WTC11 (cell line): ENCODE measurements around the gene RWDD3. TPM values are rescaled to one million over a fixed set of nuclear protein-coding genes. Genes with fewer than 3 reads are reported as not detected.

Experiments used
- ATAC-seq: fragments of 200-7000 bp; cut with Tn5 transposase; 2 replicates; pipeline ENCODE4 v1.10.0; 2021; ENCODE audit warnings: mild to moderate bottlenecking, moderate library complexity
- CTCF ChIA-PET: fragments of 300-600 bp; sonication (Branson Sonifier 250); formaldehyde crosslinking; loops from one replicate; lab custom pipeline; 2021; ENCODE audit warnings: antibody characterized with exemption; lab: Charles Lee
- POLR2A ChIA-PET: fragments of 350-600 bp; sonication (Branson Sonifier 250); formaldehyde crosslinking; loops from one replicate; lab custom pipeline; 2021; ENCODE audit warnings: antibody characterized with exemption; lab: Charles Lee
- DNase-seq: peaks from one replicate; pipeline ENCODE4 v3.0.0; 2021; ENCODE audit warnings: low spot score
- H3K27ac Mint-ChIP-seq: 2 replicates; pipeline ENCODE4 v1.8.0; 2021; ENCODE audit warnings: mixed read lengths
- H3K27me3 Mint-ChIP-seq: 2 replicates; pipeline ENCODE4 v1.8.0; 2021; ENCODE audit warnings: low read depth, mild to moderate bottlenecking, moderate library complexity, mixed read lengths
- H3K36me3 Mint-ChIP-seq: 2 replicates; pipeline ENCODE4 v1.8.0; 2021; ENCODE audit warnings: mixed read lengths
- H3K4me1 Mint-ChIP-seq: 2 replicates; pipeline ENCODE4 v1.8.0; 2022; ENCODE audit warnings: mixed read lengths
- H3K4me3 Mint-ChIP-seq: 2 replicates; pipeline ENCODE4 v1.8.0; 2021; ENCODE audit warnings: mild to moderate bottlenecking, moderate library complexity, mixed read lengths
- H3K9me3 Mint-ChIP-seq: 2 replicates; pipeline ENCODE4 v1.8.0; 2021; ENCODE audit warnings: mixed read lengths
- CREB1 ChIP-seq: sonication (generic); formaldehyde crosslinking; IDR thresholded peaks from 2 replicates; pipeline ENCODE4 v1.8.0; 2023; ENCODE audit warnings: mild to moderate bottlenecking, missing genetic modification reagents
- FOXJ3 ChIP-seq: sonication (generic); formaldehyde crosslinking; IDR thresholded peaks from 2 replicates; pipeline ENCODE4 v1.9.0; 2021; ENCODE audit warnings: missing genetic modification reagents, mild to moderate bottlenecking, borderline replicate concordance
- GABPB1 ChIP-seq: sonication (generic); formaldehyde crosslinking; IDR thresholded peaks from 2 replicates; pipeline ENCODE4 v1.8.1; 2023; ENCODE audit warnings: mild to moderate bottlenecking, missing genetic modification reagents
- HMGA2 ChIP-seq: fragments of 250-450 bp; sonication (Bioruptor Pico); IDR thresholded peaks from 2 replicates; pipeline ENCODE4 v1.4.0; 2021; ENCODE audit warnings: mild to moderate bottlenecking, moderate library complexity
- JUN ChIP-seq: sonication (generic); formaldehyde crosslinking; IDR thresholded peaks from 2 replicates; pipeline ENCODE4 v1.8.0; 2023; ENCODE audit warnings: mild to moderate bottlenecking, missing genetic modification reagents
- NFE2L1 ChIP-seq: sonication (generic); formaldehyde crosslinking; IDR thresholded peaks from 2 replicates; pipeline ENCODE4 v1.8.1; 2023; ENCODE audit warnings: missing genetic modification reagents
- PRRX2 ChIP-seq: fragments of 250-450 bp; sonication (Bioruptor Pico); IDR thresholded peaks from 2 replicates; pipeline ENCODE4 v1.8.0; 2021; ENCODE audit warnings: mild to moderate bottlenecking
- SP1 ChIP-seq: sonication (generic); formaldehyde crosslinking; conservative IDR thresholded peaks from 2 replicates; pipeline ENCODE4 v1.8.1; 2022; ENCODE audit warnings: missing genetic modification reagents
- ZNF396 ChIP-seq: fragments of 250-450 bp; sonication (Bioruptor Pico); IDR thresholded peaks from 2 replicates; pipeline ENCODE4 v1.8.0; 2021; ENCODE audit warnings: mild to moderate bottlenecking, moderate library complexity, borderline replicate concordance
- ZNF423 ChIP-seq: fragments of 250-450 bp; sonication (Bioruptor Pico); IDR thresholded peaks from 2 replicates; pipeline ENCODE4 v2.1.2; 2022; ENCODE audit warnings: mild to moderate bottlenecking, moderate library complexity
- total RNA-seq: library from RNA; stranded (reverse); gene quantifications from 3 replicates; pipeline ENCODE4 v1.2.3, GENCODE V29; 2021
- TF ChIP-seq, protein P1 (sequence below): sonication (generic); formaldehyde crosslinking; IDR thresholded peaks from 2 replicates; pipeline ENCODE4 v1.8.0; 2023; ENCODE audit warnings: missing genetic modification reagents, mild to moderate bottlenecking, borderline replicate concordance
- TF ChIP-seq, protein P2 (sequence below): sonication (generic); formaldehyde crosslinking; IDR thresholded peaks from 2 replicates; pipeline ENCODE4 v1.8.1; 2023; ENCODE audit warnings: mild to moderate bottlenecking, missing genetic modification reagents, borderline replicate concordance
- TF ChIP-seq, protein P3 (sequence below): sonication (generic); formaldehyde crosslinking; IDR thresholded peaks from 2 replicates; pipeline ENCODE4 v1.8.0; 2023; ENCODE audit warnings: missing genetic modification reagents
- TF ChIP-seq, protein P4 (sequence below): sonication (generic); formaldehyde crosslinking; IDR thresholded peaks from 2 replicates; pipeline ENCODE4 v1.8.1; 2023; ENCODE audit warnings: mild to moderate bottlenecking, missing genetic modification reagents
- TF ChIP-seq, protein P5 (sequence below): sonication (generic); formaldehyde crosslinking; IDR thresholded peaks from 2 replicates; pipeline ENCODE4 v1.8.1; 2022; ENCODE audit warnings: low read depth, missing genetic modification reagents, borderline replicate concordance

Gene RWDD3
- total RNA-seq, 1 experiment from 2014 or later = 13.9 TPM

DNA sequence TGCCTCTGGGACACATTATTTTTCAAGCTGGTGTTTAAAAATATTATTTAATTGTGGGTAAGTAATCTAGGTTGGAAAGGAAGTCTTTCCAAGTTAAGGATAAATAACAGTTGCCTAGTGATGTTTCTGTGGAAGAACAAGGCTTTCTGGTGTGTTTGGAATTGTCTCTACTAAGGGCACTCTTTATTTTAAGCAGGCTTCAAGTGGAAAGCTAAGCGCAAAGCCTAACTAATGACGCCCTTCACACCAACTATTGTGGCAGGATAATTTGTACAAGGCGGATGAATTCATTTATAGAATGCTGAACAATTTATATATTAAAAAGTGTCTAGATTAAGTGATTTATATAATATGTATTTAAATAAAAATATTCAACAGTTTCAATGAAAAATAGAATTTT is 25.1 kb upstream of the RWDD3 start (continued):
- TF ChIP-seq, protein P1, sequence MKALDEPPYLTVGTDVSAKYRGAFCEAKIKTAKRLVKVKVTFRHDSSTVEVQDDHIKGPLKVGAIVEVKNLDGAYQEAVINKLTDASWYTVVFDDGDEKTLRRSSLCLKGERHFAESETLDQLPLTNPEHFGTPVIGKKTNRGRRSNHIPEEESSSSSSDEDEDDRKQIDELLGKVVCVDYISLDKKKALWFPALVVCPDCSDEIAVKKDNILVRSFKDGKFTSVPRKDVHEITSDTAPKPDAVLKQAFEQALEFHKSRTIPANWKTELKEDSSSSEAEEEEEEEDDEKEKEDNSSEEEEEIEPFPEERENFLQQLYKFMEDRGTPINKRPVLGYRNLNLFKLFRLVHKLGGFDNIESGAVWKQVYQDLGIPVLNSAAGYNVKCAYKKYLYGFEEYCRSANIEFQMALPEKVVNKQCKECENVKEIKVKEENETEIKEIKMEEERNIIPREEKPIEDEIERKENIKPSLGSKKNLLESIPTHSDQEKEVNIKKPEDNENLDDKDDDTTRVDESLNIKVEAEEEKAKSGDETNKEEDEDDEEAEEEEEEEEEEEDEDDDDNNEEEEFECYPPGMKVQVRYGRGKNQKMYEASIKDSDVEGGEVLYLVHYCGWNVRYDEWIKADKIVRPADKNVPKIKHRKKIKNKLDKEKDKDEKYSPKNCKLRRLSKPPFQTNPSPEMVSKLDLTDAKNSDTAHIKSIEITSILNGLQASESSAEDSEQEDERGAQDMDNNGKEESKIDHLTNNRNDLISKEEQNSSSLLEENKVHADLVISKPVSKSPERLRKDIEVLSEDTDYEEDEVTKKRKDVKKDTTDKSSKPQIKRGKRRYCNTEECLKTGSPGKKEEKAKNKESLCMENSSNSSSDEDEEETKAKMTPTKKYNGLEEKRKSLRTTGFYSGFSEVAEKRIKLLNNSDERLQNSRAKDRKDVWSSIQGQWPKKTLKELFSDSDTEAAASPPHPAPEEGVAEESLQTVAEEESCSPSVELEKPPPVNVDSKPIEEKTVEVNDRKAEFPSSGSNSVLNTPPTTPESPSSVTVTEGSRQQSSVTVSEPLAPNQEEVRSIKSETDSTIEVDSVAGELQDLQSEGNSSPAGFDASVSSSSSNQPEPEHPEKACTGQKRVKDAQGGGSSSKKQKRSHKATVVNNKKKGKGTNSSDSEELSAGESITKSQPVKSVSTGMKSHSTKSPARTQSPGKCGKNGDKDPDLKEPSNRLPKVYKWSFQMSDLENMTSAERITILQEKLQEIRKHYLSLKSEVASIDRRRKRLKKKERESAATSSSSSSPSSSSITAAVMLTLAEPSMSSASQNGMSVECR (CRISPR knock-in tag) = no peak
- TF ChIP-seq ZNF396 (no peak), GABPB1 (CRISPR knock-in tag) (no peak), NFE2L1 (CRISPR knock-in tag) (no peak), PRRX2 (CRISPR knock-in tag) (no peak)
- TF ChIP-seq, protein P2, sequence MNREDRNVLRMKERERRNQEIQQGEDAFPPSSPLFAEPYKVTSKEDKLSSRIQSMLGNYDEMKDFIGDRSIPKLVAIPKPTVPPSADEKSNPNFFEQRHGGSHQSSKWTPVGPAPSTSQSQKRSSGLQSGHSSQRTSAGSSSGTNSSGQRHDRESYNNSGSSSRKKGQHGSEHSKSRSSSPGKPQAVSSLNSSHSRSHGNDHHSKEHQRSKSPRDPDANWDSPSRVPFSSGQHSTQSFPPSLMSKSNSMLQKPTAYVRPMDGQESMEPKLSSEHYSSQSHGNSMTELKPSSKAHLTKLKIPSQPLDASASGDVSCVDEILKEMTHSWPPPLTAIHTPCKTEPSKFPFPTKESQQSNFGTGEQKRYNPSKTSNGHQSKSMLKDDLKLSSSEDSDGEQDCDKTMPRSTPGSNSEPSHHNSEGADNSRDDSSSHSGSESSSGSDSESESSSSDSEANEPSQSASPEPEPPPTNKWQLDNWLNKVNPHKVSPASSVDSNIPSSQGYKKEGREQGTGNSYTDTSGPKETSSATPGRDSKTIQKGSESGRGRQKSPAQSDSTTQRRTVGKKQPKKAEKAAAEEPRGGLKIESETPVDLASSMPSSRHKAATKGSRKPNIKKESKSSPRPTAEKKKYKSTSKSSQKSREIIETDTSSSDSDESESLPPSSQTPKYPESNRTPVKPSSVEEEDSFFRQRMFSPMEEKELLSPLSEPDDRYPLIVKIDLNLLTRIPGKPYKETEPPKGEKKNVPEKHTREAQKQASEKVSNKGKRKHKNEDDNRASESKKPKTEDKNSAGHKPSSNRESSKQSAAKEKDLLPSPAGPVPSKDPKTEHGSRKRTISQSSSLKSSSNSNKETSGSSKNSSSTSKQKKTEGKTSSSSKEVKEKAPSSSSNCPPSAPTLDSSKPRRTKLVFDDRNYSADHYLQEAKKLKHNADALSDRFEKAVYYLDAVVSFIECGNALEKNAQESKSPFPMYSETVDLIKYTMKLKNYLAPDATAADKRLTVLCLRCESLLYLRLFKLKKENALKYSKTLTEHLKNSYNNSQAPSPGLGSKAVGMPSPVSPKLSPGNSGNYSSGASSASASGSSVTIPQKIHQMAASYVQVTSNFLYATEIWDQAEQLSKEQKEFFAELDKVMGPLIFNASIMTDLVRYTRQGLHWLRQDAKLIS (CRISPR knock-in tag) = no peak

DNA sequence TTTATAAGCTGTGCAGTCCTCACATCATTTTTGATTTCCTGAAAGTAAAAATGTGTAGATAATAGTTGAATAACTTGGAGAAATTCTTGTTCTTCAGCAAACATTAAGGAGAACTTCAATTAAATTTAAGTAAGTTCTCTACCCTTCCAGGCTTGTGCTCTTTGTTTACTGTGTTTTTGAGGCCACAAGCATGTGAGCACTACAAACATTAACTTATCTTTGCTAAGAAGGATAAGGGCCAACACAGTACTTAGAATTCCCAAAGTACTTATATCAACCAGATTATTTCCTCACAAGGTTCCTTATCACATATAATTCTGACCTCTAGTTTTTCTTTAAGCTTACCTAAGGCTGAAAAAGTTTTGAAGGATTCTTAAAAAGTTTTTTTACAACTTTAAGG is 24.7 kb upstream of the RWDD3 start:
- ATAC-seq (no peak), DNase-seq (no peak)
- peaks cover 4% of the 10 kb centered on the region for H3K9me3 Mint-ChIP-seq
- CTCF ChIA-PET = no interaction called here
- H3K4me1 Mint-ChIP-seq = peaks cover 3% of the 10 kb centered on the region; the same call in 1 of the 2 replicates
- no peak overlapping the region for H3K27ac Mint-ChIP-seq
- H3K36me3 Mint-ChIP-seq = no peaks in the 10 kb centered on the region
- H3K27me3 Mint-ChIP-seq = no peaks in the 10 kb centered on the region
- POLR2A ChIA-PET = no interaction called here
- TF ChIP-seq CREB1 (CRISPR knock-in tag) (no peak), JUN (CRISPR knock-in tag) (no peak), FOXJ3 (CRISPR knock-in tag) (no peak), ZNF423 (CRISPR knock-in tag) (no peak), SP1 (CRISPR knock-in tag) (no peak), HMGA2 (CRISPR knock-in tag) (no peak)
- TF ChIP-seq, protein P3, sequence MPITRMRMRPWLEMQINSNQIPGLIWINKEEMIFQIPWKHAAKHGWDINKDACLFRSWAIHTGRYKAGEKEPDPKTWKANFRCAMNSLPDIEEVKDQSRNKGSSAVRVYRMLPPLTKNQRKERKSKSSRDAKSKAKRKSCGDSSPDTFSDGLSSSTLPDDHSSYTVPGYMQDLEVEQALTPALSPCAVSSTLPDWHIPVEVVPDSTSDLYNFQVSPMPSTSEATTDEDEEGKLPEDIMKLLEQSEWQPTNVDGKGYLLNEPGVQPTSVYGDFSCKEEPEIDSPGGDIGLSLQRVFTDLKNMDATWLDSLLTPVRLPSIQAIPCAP (CRISPR knock-in tag) = no peak
- TF ChIP-seq, protein P4, sequence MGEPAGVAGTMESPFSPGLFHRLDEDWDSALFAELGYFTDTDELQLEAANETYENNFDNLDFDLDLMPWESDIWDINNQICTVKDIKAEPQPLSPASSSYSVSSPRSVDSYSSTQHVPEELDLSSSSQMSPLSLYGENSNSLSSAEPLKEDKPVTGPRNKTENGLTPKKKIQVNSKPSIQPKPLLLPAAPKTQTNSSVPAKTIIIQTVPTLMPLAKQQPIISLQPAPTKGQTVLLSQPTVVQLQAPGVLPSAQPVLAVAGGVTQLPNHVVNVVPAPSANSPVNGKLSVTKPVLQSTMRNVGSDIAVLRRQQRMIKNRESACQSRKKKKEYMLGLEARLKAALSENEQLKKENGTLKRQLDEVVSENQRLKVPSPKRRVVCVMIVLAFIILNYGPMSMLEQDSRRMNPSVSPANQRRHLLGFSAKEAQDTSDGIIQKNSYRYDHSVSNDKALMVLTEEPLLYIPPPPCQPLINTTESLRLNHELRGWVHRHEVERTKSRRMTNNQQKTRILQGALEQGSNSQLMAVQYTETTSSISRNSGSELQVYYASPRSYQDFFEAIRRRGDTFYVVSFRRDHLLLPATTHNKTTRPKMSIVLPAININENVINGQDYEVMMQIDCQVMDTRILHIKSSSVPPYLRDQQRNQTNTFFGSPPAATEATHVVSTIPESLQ (CRISPR knock-in tag) = no peak
- TF ChIP-seq, protein P1 (CRISPR knock-in tag) = no peak
- TF ChIP-seq, protein P5, sequence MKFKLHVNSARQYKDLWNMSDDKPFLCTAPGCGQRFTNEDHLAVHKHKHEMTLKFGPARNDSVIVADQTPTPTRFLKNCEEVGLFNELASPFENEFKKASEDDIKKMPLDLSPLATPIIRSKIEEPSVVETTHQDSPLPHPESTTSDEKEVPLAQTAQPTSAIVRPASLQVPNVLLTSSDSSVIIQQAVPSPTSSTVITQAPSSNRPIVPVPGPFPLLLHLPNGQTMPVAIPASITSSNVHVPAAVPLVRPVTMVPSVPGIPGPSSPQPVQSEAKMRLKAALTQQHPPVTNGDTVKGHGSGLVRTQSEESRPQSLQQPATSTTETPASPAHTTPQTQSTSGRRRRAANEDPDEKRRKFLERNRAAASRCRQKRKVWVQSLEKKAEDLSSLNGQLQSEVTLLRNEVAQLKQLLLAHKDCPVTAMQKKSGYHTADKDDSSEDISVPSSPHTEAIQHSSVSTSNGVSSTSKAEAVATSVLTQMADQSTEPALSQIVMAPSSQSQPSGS (CRISPR knock-in tag) = no peak
- TF ChIP-seq, all 79 proteins: peak for 0
- H3K4me3 Mint-ChIP-seq = no peak overlapping the region
